ENCODE results near the gene KDM6A.
A peak's percentile ranks its signal among the peaks of the same experiment; 100 is the strongest.
"Not testable (repeated sequence)": the region's sequence is repeated elsewhere in the genome, so short reads cannot be mapped to it uniquely, and the experiment has no call there.

The KDM6A gene

GRCh38 chrX:44872821-44873414 is at the start of gene KDM6A:
TSS of gene KDM6A (plus strand) at chrX:44873188. CDS start at chrX:44873552, 364 bp downstream.
- peak; percentile 89 for DNase-seq (ENCODE audit: low read depth in 1 of 2, low spot score in 1 of 2)

- DNase-seq (ENCODE audit: low read depth in 1 of 2, low spot score in 1 of 2), result not testable (repeated sequence)
Measured at GRCh38 chrX:44823193-44823592, 49.8 kb upstream of the KDM6A start.

- no peak for DNase-seq (ENCODE audit: low read depth in 1 of 2, low spot score in 1 of 2)
Measured at GRCh38 chrX:44828008-44828605, 44.9 kb upstream of the KDM6A start.

GRCh38 chrX:44829832-44830231 is 43.2 kb upstream of the KDM6A start:
- no peak for DNase-seq (ENCODE audit: low read depth in 1 of 2, low spot score in 1 of 2)

- no peak for DNase-seq (ENCODE audit: low read depth in 1 of 2, low spot score in 1 of 2)
Measured at GRCh38 chrX:44842550-44843317, 30.3 kb upstream of the KDM6A start.

- no peak for DNase-seq (ENCODE audit: low read depth in 1 of 2, low spot score in 1 of 2)
Measured at GRCh38 chrX:44843318-44843702, 29.7 kb upstream of the KDM6A start.

GRCh38 chrX:44843753-44844152 is 29.2 kb upstream of the KDM6A start, which contains the start of gene DUSP21:
TSS of gene DUSP21 (plus strand) at chrX:44844021. CDS start at chrX:44844133, 112 bp downstream.
- no peak for DNase-seq (ENCODE audit: low read depth in 1 of 2, low spot score in 1 of 2)

- DNase-seq (ENCODE audit: low read depth in 1 of 2, low spot score in 1 of 2), result no peak
Measured at GRCh38 chrX:44844204-44844603, 28.8 kb upstream of the KDM6A start.

- not testable (repeated sequence) for DNase-seq (ENCODE audit: low read depth in 1 of 2, low spot score in 1 of 2)
Measured at GRCh38 chrX:44850891-44851290, 22.1 kb upstream of the KDM6A start.

- no peak for DNase-seq (ENCODE audit: low read depth in 1 of 2, low spot score in 1 of 2)
Measured at GRCh38 chrX:44871114-44871645, 1.8 kb upstream of the KDM6A start.

- DNase-seq (ENCODE audit: low read depth in 1 of 2, low spot score in 1 of 2), result peak; percentile 3 to 7
Measured at GRCh38 chrX:44871931-44872820, 812 bp upstream of the KDM6A start.

GRCh38 chrX:44873415-44874276 is 658 bp downstream of the KDM6A start:
- DNase-seq (ENCODE audit: low read depth in 1 of 2, low spot score in 1 of 2), result peak; percentile 2 to 14

GRCh38 chrX:44874420-44875184 is 1.6 kb downstream of the KDM6A start:
- peak in 1 of 2 donors; percentile 2 for DNase-seq (ENCODE audit: low read depth in 1 of 2, low spot score in 1 of 2)

- DNase-seq (ENCODE audit: low read depth in 1 of 2, low spot score in 1 of 2), result no peak
Measured at GRCh38 chrX:44875185-44875489, 2.1 kb downstream of the KDM6A start.

- DNase-seq (ENCODE audit: low read depth in 1 of 2, low spot score in 1 of 2), result no peak
Measured at GRCh38 chrX:44876086-44876485, 3.1 kb downstream of the KDM6A start.

- DNase-seq (ENCODE audit: low read depth in 1 of 2, low spot score in 1 of 2), result no peak
Measured at GRCh38 chrX:44876767-44877166, 3.8 kb downstream of the KDM6A start.

- DNase-seq (ENCODE audit: low read depth in 1 of 2, low spot score in 1 of 2), result no peak
Measured at GRCh38 chrX:44878780-44879179, 5.8 kb downstream of the KDM6A start.

- DNase-seq (ENCODE audit: low read depth in 1 of 2, low spot score in 1 of 2), result no peak
Measured at GRCh38 chrX:44881549-44881948, 8.6 kb downstream of the KDM6A start.

GRCh38 chrX:44882635-44883034 is 9.6 kb downstream of the KDM6A start:
- DNase-seq (ENCODE audit: low read depth in 1 of 2, low spot score in 1 of 2), result no peak
